Loucy (cell line): ENCODE measurements around the gene DAZL.

Experiments
- H2AFZ ChIP-seq: fragments of 200-600 bp; sonication (generic); 2 replicates; pipeline ENCODE4 v1.6.0; 2016; ENCODE audit warnings: antibody characterized with exemption, mild to moderate bottlenecking, low read length, moderate library complexity
- H3F3A ChIP-seq: fragments of 200-600 bp; 2 replicates; pipeline ENCODE4 v1.6.0; 2016; ENCODE audit warnings: antibody characterized with exemption, low read depth, mild to moderate bottlenecking
- H3K27me3 ChIP-seq: fragments of 200-600 bp; sonication (generic); 2 replicates; pipeline ENCODE4 v1.6.1; 2014; ENCODE audit warnings: low read length, mild to moderate bottlenecking; ENCODE audit not compliant: insufficient read depth, poor library complexity, severe bottlenecking
- H3K36me3 ChIP-seq: fragments of 200-600 bp; sonication (generic); 2 replicates; pipeline ENCODE4 v1.6.1; 2016; ENCODE audit warnings: low read length; ENCODE audit not compliant: insufficient read depth
- H3K4me1 ChIP-seq: fragments of 200-600 bp; sonication (generic); 2 replicates; pipeline ENCODE4 v1.5.1; 2014; ENCODE audit warnings: low read length, mild to moderate bottlenecking; ENCODE audit not compliant: insufficient read depth, poor library complexity, severe bottlenecking
- H3K4me2 ChIP-seq: fragments of 200-600 bp; sonication (generic); 2 replicates; pipeline ENCODE4 v1.6.0; 2014; ENCODE audit warnings: antibody characterized with exemption, low read length, low read depth, mild to moderate bottlenecking; ENCODE audit not compliant: poor library complexity, severe bottlenecking
- H3K4me3 ChIP-seq: fragments of 200-600 bp; sonication (generic); 2 replicates; pipeline ENCODE4 v1.5.1; 2014; ENCODE audit warnings: low read length, mild to moderate bottlenecking, mixed read lengths; ENCODE audit not compliant: poor library complexity, severe bottlenecking
- H3K79me2 ChIP-seq: fragments of 200-600 bp; sonication (generic); 2 replicates; pipeline ENCODE4 v1.6.1; 2014; ENCODE audit warnings: low read length; ENCODE audit not compliant: insufficient read depth
- H3K9ac ChIP-seq: fragments of 200-600 bp; sonication (generic); 2 replicates; pipeline ENCODE4 v1.6.0; 2014; ENCODE audit warnings: mild to moderate bottlenecking, low read depth, low read length, moderate library complexity; ENCODE audit not compliant: poor library complexity, severe bottlenecking
- H3K9me2 ChIP-seq: fragments of 200-600 bp; sonication (generic); replicated peaks from 2 replicates; pipeline ENCODE4 v1.6.1; 2016; ENCODE audit warnings: low read depth, low read length, mixed read lengths
- H3K9me3 ChIP-seq: fragments of 200-600 bp; sonication (generic); 2 replicates; pipeline ENCODE4 v1.6.1; 2014; ENCODE audit warnings: mild to moderate bottlenecking, antibody characterized with exemption, low read length, low read depth; ENCODE audit not compliant: insufficient read depth
- H4K20me1 ChIP-seq: fragments of 200-600 bp; sonication (generic); 2 replicates; pipeline ENCODE4 v1.6.0; 2014; ENCODE audit warnings: antibody characterized with exemption, low read length, mild to moderate bottlenecking; ENCODE audit not compliant: insufficient read depth, poor library complexity, severe bottlenecking
- CTCF ChIP-seq: fragments of 200-600 bp; sonication (generic); conservative IDR thresholded peaks from 2 replicates; pipeline ENCODE4 v1.5.1; 2014; ENCODE audit warnings: mild to moderate bottlenecking, antibody characterized with exemption, low read length
- EZH2phosphoT487 ChIP-seq: fragments of 200-600 bp; IDR thresholded peaks from 2 replicates; pipeline ENCODE4 v1.6.1; 2018; ENCODE audit warnings: antibody characterized with exemption, mild to moderate bottlenecking, moderate library complexity, borderline replicate concordance

The DAZL gene

GRCh38 chr3:16548721-16549120 lies 56.5 kb downstream of the DAZL start:
- Histone ChIP-seq H4K20me1 (no peaks in the 10 kb centered on the region), H2AFZ (no peak overlapping the region), H3K27me3 (no peaks in the 10 kb centered on the region), H3K4me1 (peaks cover 26% of the 10 kb centered on the region), H3K79me2 (no peaks in the 10 kb centered on the region), H3K36me3 (no peaks in the 10 kb centered on the region), H3K9ac (no peak overlapping the region), H3K9me2 (no peaks in the 10 kb centered on the region), H3F3A (no peaks in the 10 kb centered on the region), H3K4me3 (no peak overlapping the region), H3K4me2 (no peak overlapping the region), H3K9me3 (no peaks in the 10 kb centered on the region)
- TF ChIP-seq EZH2phosphoT487: no peak
- TF ChIP-seq CTCF: no peak

DNA sequence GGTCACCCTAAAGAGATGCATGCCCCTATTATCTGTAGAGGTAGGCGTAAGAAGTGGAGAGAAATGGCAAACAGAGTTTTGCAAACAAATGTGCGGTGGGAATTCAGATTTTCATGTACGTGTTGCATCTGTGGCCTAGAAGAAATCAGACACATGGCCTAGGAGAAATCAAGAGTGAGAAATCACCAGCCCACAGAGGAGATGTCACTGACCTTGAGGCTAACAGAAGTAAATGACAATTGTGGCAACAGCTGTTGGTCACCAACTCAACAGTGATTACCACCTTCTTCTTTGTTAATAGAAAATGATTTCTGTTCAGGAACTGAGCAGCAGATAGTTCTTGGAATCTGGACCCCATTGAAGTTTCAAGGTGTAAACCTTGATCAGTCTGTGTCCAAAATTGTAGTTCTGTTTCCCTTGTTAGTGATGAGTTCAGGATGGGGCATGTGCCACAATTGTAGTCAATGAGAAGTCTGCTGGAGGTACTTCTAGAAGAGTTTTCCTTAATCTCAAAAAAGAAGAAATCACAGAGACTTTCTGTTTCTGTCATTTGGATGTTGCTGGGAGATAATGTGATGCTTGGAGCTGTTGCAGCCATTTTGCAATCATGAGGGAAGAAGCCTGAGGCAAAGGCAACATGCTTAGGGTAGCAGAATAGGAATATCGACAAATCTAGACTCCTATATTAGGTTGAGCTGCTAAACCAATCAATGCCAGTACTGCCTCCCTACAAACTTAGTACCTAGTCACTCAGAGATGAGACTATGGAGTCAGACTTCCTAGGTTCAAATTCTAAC lies 57.5 kb downstream of the DAZL start:
- H4K20me1 ChIP-seq: no peaks in the 10 kb centered on the region
- H3K4me2 ChIP-seq: no peak overlapping the region
- H2AFZ ChIP-seq: no peak overlapping the region
- H3K79me2 ChIP-seq: no peaks in the 10 kb centered on the region
- no peaks in the 10 kb centered on the region for H3K36me3 ChIP-seq
- TF ChIP-seq EZH2phosphoT487 (no peak), CTCF (no peak)
- peaks cover 31% of the 10 kb centered on the region for H3K4me1 ChIP-seq
- no peak overlapping the region for H3K4me3 ChIP-seq
- no peaks in the 10 kb centered on the region for H3K9me2 ChIP-seq
- no peaks in the 10 kb centered on the region for H3F3A ChIP-seq
- no peak overlapping the region for H3K9ac ChIP-seq
- H3K9me3 ChIP-seq: no peaks in the 10 kb centered on the region
- no peaks in the 10 kb centered on the region for H3K27me3 ChIP-seq

DNA sequence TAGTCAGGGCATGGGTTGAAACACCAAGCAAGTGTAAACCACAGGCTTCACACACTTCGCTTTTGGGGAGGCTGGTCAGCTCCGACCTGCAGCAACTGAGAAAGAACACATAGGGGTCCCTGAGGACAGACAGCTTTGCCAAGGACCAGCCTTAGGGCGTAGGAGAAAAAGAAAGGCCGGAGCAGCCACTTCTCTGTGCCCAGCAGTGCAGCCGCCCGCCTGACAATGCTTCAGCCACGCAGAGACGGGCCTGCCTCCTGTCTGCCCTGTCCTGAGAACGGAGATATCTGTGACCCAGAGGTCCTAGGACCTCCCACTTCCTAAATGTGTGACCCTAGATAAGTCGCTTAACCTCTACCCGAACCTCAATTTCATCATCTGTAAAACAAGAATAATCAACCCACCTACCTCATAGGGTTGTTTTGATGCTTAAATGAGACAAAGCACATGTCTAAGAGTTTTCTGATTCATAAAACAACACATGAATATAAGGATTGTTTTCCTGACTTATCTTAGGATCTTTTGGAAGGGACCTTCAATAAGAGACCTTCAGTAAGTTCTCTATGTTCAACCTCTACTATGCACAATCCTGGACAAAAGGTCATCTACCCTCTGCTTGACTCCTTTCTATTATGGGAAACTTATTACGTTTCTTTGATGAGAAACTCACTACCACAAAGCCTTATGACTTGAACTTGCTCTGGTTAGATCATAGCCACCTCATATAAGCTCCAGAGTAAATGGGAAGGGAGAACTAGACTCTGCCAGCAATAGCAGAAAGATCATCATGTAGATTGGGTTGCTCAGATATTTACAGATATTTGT lies 58.8 kb downstream of the DAZL start:
- TF ChIP-seq CTCF: no peak
- no peak for TF ChIP-seq EZH2phosphoT487
- Histone ChIP-seq H3K4me2 (no peak overlapping the region), H3K79me2 (no peaks in the 10 kb centered on the region), H3F3A (no peaks in the 10 kb centered on the region), H3K27me3 (no peaks in the 10 kb centered on the region), H3K4me3 (no peak overlapping the region), H2AFZ (no peak overlapping the region), H3K9me3 (no peaks in the 10 kb centered on the region), H3K9me2 (no peaks in the 10 kb centered on the region), H4K20me1 (no peaks in the 10 kb centered on the region), H3K4me1 (peaks cover 31% of the 10 kb centered on the region), H3K9ac (no peak overlapping the region), H3K36me3 (no peaks in the 10 kb centered on the region)
